Panc1 (cell line): ENCODE data around the gene CTRB1.

Experiments used
- POLR2AphosphoS5 ChIP-seq: IDR thresholded peaks from 2 replicates; pipeline ENCODE4 v1.6.1; 2012; ENCODE audit warnings: mild to moderate bottlenecking, low read depth, low read length, moderate library complexity
- REST ChIP-seq, 2 experiments: IDR thresholded peaks; 2 replicates each; pipeline ENCODE4 v1.6.1; 2011 to 2012; ENCODE audit warnings: low read depth in 2 of 2, control low read depth in 1 of 2, low read length in 1 of 2, mild to moderate bottlenecking in 1 of 2, moderate library complexity in 1 of 2; ENCODE audit not compliant: insufficient read depth in 1 of 2

GRCh38 chr16:75272097-75272551 lies 53.3 kb downstream of the CTRB1 start:
- no peak for TF ChIP-seq REST (IDR thresholded peaks at IDR 0.05; ENCODE audit: insufficient read depth in 1 of 2, low read depth in 2 of 2, low read length in 1 of 2)
- TF ChIP-seq POLR2AphosphoS5, result no peak
